ENCODE results near the gene CST7. TPM values are rescaled to one million over a fixed set of nuclear protein-coding genes. Genes with fewer than 3 reads are reported as not detected.

The CST7 gene
- total RNA-seq, 2 donors from 2014 or later: 5.4 to 10.9 TPM

DNA sequence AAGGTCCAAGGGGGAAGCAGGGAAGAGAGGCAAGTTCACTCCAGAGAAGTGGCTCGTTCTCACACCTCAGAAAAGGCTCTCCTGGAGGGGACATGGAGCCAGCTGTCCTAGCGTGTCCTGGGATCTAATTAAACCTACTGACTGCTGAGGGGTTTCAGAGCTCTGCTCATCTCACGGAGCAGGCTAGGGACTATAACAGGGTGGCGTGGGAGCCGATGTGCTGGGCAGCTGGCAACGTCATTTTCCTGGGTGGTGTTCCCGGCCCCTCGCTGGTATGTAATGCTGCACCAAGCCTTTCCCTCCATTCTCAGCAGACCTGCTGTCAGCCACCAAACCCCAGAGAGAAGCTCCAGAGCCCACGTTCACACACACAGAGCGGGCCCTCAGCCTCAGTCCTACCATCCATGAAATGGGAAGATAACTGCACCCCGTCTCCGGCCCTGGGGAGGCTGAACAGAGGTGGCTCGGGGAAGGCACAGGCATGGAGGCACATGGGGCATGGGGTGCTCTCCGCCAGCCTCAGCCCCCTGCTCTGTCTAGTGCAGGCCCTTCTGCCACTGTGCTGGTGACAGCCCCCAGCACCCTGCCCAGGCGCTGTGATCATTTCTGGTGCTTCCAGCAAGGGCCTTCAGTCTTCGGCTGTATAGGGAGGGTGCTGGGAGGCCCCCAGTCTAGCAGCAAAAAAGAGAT is 1.9 kb downstream of the CST7 start:
- DNase-seq (ENCODE audit: low spot score): no peak
- TF ChIP-seq, protein P1, sequence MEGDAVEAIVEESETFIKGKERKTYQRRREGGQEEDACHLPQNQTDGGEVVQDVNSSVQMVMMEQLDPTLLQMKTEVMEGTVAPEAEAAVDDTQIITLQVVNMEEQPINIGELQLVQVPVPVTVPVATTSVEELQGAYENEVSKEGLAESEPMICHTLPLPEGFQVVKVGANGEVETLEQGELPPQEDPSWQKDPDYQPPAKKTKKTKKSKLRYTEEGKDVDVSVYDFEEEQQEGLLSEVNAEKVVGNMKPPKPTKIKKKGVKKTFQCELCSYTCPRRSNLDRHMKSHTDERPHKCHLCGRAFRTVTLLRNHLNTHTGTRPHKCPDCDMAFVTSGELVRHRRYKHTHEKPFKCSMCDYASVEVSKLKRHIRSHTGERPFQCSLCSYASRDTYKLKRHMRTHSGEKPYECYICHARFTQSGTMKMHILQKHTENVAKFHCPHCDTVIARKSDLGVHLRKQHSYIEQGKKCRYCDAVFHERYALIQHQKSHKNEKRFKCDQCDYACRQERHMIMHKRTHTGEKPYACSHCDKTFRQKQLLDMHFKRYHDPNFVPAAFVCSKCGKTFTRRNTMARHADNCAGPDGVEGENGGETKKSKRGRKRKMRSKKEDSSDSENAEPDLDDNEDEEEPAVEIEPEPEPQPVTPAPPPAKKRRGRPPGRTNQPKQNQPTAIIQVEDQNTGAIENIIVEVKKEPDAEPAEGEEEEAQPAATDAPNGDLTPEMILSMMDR (IDR thresholded peaks at IDR 0.05): no peak
- Histone ChIP-seq H3K4me1 (ENCODE audit: control insufficient read depth in 1 of 2, low read depth in 2 of 2) (no peaks in the 10 kb centered on the region), H3K4me3 (no peak overlapping the region), H3K9me3 (peaks cover 5% of the 10 kb centered on the region), H3K27me3 (replicated peaks; ENCODE audit: insufficient read depth) (no peaks in the 10 kb centered on the region), H3K36me3 (no peaks in the 10 kb centered on the region), H3K27ac (no peak overlapping the region)
- no peak for ATAC-seq (ENCODE audit: insufficient number of reproducible peaks, low FRiP score, low read depth)

DNA sequence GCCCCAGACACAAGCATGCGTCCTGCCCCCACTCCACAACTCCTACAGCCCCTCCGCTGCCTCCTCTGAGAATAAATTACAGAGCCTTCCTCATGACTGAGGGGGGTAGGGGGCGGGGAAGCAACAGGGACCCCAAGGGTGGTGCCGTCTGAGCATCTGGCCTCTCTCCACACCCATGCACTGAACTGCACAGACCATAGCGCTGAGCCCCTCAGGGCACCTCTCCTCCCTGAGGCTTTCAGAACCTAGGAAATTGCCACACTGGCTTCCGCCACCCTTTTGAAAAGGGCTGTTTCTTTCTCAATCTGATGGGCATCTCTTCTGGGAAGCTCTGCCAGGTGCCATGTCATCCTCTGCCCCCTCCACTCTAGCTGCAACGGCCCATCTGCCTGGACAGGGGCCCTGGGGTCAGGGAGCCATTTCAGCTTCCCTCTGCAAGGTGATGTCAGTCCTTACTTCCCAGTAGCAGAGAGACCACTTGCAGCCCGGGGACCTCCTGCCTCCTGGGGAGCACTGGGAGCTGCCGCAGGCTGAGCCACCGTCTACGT is 2.5 kb downstream of the CST7 start:
- H3K4me3 ChIP-seq: no peak overlapping the region
- no peaks in the 10 kb centered on the region for H3K36me3 ChIP-seq
- DNase-seq (ENCODE audit: low spot score) (no peak), ATAC-seq (ENCODE audit: insufficient number of reproducible peaks, low FRiP score, low read depth) (no peak)
- H3K27ac ChIP-seq: no peak overlapping the region
- H3K27me3 ChIP-seq (replicated peaks; ENCODE audit: insufficient read depth): no peaks in the 10 kb centered on the region
- H3K4me1 ChIP-seq (ENCODE audit: control insufficient read depth in 1 of 2, low read depth in 2 of 2): no peaks in the 10 kb centered on the region
- TF ChIP-seq, protein P1 (IDR thresholded peaks at IDR 0.05): no peak
- H3K9me3 ChIP-seq: peaks cover 2% of the 10 kb centered on the region

DNA sequence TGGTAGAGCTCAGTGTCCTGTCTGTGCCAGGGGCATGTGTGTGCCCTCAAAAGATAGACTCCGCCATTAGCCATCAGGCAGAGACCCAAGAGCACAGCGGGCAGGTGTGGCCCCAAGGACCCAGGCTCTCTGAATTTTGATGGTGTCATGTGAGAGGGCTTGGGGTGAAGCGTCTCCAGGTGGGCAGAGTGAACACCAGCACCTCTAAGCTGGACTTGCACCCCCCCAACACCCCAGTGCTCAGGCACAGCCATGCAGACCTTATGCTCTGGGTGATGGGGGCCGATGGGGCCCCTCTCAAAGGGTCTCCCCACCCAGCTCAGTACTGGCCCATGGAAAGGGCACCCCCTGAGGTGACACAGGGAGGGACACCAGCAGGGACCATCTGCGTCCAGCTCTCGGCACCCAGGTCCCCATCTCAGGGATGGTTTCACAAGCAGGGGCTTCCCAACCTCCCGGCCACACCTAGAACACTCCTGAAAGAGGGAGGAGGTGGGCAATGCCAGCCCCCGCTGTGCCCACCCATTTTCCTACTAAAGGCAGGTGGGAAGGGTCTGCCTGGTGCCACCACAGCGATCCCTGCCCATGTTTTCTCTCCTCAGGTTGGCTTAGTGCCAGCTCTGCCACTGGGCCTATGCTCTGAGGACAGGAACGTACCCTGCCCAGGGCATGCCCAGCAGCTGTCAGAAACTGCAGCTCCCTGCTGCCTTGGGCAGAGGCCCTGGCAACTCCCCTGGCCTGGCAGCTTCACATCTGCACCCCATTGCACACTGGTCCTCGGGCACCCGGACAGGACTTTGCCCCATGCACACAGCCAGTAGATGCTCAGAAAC is 3.5 kb downstream of the CST7 start:
- Histone ChIP-seq H3K27me3 (replicated peaks; ENCODE audit: insufficient read depth) (no peaks in the 10 kb centered on the region), H3K9me3 (no peaks in the 10 kb centered on the region), H3K27ac (no peak overlapping the region), H3K4me1 (ENCODE audit: control insufficient read depth in 1 of 2, low read depth in 2 of 2) (no peaks in the 10 kb centered on the region), H3K4me3 (no peak overlapping the region), H3K36me3 (no peaks in the 10 kb centered on the region)
- no peak for DNase-seq (ENCODE audit: low spot score)
- TF ChIP-seq, protein P1 (IDR thresholded peaks at IDR 0.05): no peak
- ATAC-seq (ENCODE audit: insufficient number of reproducible peaks, low FRiP score, low read depth): no peak

DNA sequence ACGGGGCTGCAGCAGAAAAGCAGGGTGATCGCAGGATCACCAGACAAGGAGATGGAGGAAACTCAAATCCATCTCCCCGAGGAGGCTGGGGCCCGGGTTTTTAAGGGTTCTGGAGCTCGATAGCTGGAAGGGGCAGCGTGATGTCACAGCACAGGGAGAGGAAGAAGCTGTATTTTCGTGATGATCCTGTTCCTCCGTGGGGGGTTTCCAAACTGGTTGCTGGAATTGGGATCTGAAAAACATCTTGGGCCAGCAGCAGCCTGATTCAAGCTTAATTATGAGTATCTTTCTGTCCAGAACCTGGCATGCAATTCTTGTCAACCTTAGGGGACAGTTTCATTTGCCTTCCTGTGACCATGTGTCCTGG is 4.1 kb downstream of the CST7 start:
- no peaks in the 10 kb centered on the region for H3K4me1 ChIP-seq (ENCODE audit: control insufficient read depth in 1 of 2, low read depth in 2 of 2)
- ATAC-seq (ENCODE audit: insufficient number of reproducible peaks, low FRiP score, low read depth) (no peak), DNase-seq (ENCODE audit: low spot score) (no peak)

More for the DNA sequence above, 4.1 kb downstream of the CST7 start:
- Histone ChIP-seq H3K27me3 (replicated peaks; ENCODE audit: insufficient read depth) (no peaks in the 10 kb centered on the region), H3K36me3 (no peaks in the 10 kb centered on the region), H3K9me3 (no peaks in the 10 kb centered on the region), H3K4me3 (no peak overlapping the region), H3K27ac (no peak overlapping the region)
- TF ChIP-seq, protein P1 (IDR thresholded peaks at IDR 0.05): no peak
